Testis (tissue), 3 donors: ENCODE results near the gene ADAMTSL5. TPM values are rescaled to one million over a fixed set of nuclear protein-coding genes. Genes with fewer than 3 reads are reported as not detected.

Experiments
- DNase-seq: peaks from one replicate; pipeline ENCODE4 v3.0.0-alpha.2; 2019
- H3K27ac ChIP-seq, 2 donors: fragments of 200-600 bp; sonication (generic); one replicate each; pipeline ENCODE4 v1.5.1; 2019
- H3K27me3 ChIP-seq: fragments of 200-600 bp; sonication (generic); one replicate; pipeline ENCODE4 v1.5.1; 2019
- H3K36me3 ChIP-seq: fragments of 200-600 bp; sonication (generic); one replicate; pipeline ENCODE4 v1.5.1; 2017; ENCODE audit warnings: low read depth; ENCODE audit errors: missing control alignments
- H3K4me1 ChIP-seq: fragments of 200-600 bp; sonication (generic); one replicate; pipeline ENCODE4 v1.5.1; 2019
- H3K4me3 ChIP-seq, 2 donors: fragments of 200-600 bp; sonication (generic); one replicate each; pipeline ENCODE4 v1.5.1; 2017 to 2019
- H3K9me3 ChIP-seq: fragments of 200-600 bp; sonication (generic); one replicate; pipeline ENCODE4 v1.5.1; 2017
- CTCF ChIP-seq, 3 experiments: fragments of 450-650 bp in 2 of 3; fragments of 200-600 bp in 1 of 3; sonication (generic) in 1 of 3; IDR thresholded peaks; one replicate each; pipeline ENCODE4 v1.5.1; 2016 to 2019; ENCODE audit warnings: antibody characterized with exemption in 3 of 3, mild to moderate bottlenecking in 2 of 3, moderate library complexity in 1 of 3
- POLR2A ChIP-seq: fragments of 450-650 bp; IDR thresholded peaks from one replicate; pipeline ENCODE4 v1.6.1; 2017; ENCODE audit warnings: antibody characterized with exemption, mild to moderate bottlenecking, moderate library complexity
- WGBS, 2 donors: methylation state at CpG; one replicate each; pipeline ENCODE4 v1.1.5; 2018; 5-methylcytosine and 5-hydroxymethylcytosine counted together
- intact Hi-C: fragments of 100-400 bp; cut with DNase I; formaldehyde crosslinking; loops from one replicate; pipeline ENCODE4 v1.15.1; 2023; ENCODE audit warnings: low total_unique reads
- polyA plus RNA-seq: library from polyadenylated mRNA; stranded (reverse); fragments of 350-450 nt; fragmentation: Illumina TruSeq; extraction: RNeasy Lipid Tissue Mini Kit (QIAGEN cat#74804); gene quantifications from one replicate; pipeline ENCODE4 v1.2.3, GENCODE V29; 2014; ENCODE audit warnings: low read depth, low replicate concordance; ENCODE audit not compliant: insufficient read depth
- total RNA-seq, 2 donors: library from RNA; depleted of rRNA; stranded (reverse); fragments of >200 nt; gene quantifications; one replicate each; pipeline ENCODE4 v1.2.3, GENCODE V29; 2016

The ADAMTSL5 gene
- total and polyA plus RNA-seq, 3 donors from 2014 or later: 7.2 to 17.9 (median 10.7) TPM

- H3K27me3 ChIP-seq: no peaks in the 10 kb centered on the region
- intact Hi-C loops: no loop called here
- H3K27ac ChIP-seq: no peak overlapping the region
- no peaks in the 10 kb centered on the region for H3K9me3 ChIP-seq
- no peak for DNase-seq
- H3K4me3 ChIP-seq: peak overlapping the region; percentile 26 to 39
- 41% methylated on average over 58 of the region's 117 CpGs; no CpG with 5 or more reads in 1 of the 2 donors for WGBS, 2 donors
- H3K4me1 ChIP-seq: peaks cover 24% of the 10 kb centered on the region
- no peaks in the 10 kb centered on the region for H3K36me3 ChIP-seq
- TF ChIP-seq CTCF (IDR thresholded peaks at IDR 0.05) (no peak), POLR2A (no peak)
Measured at GRCh38 chr19:1469255-1470054, 43.4 kb downstream of the ADAMTSL5 start.

GRCh38 chr19:1468821-1469254 lies 44.0 kb downstream of the ADAMTSL5 start:
- Histone ChIP-seq H3K27ac (no peak overlapping the region), H3K4me3 (peak overlapping the region in 1 of 2 donors; percentile 9), H3K27me3 (no peaks in the 10 kb centered on the region), H3K9me3 (no peaks in the 10 kb centered on the region), H3K4me1 (peaks cover 24% of the 10 kb centered on the region), H3K36me3 (no peaks in the 10 kb centered on the region)
- no peak for DNase-seq
- TF ChIP-seq POLR2A (no peak), CTCF (IDR thresholded peaks at IDR 0.05) (no peak)
- intact Hi-C loops: no loop called here
- WGBS, 2 donors: 36% methylated on average over 37 of the region's 47 CpGs; no CpG with 5 or more reads in 1 of the 2 donors

- WGBS, 2 donors: 37 to 64% methylated on average over 5 to 48 of the region's 49 CpGs
Measured at GRCh38 chr19:1468274-1468820, 44.5 kb downstream of the ADAMTSL5 start.

GRCh38 chr19:1467490-1468273 lies 45.1 kb downstream of the ADAMTSL5 start:
- intact Hi-C loops: no loop called here
- Histone ChIP-seq H3K27ac (no peak overlapping the region), H3K4me1 (peaks cover 24% of the 10 kb centered on the region), H3K9me3 (no peaks in the 10 kb centered on the region), H3K36me3 (no peaks in the 10 kb centered on the region), H3K27me3 (no peaks in the 10 kb centered on the region), H3K4me3 (peak overlapping the region in 1 of 2 donors; percentile 10)
- TF ChIP-seq POLR2A (no peak), CTCF (IDR thresholded peaks at IDR 0.05) (no peak)
- no peak for DNase-seq
- WGBS, 2 donors: 49 to 61% methylated on average over 23 to 92 of the region's 92 CpGs

More at GRCh38 chr19:1468274-1468820, 44.5 kb downstream of the ADAMTSL5 start:
- TF ChIP-seq POLR2A: no peak
- no peak for TF ChIP-seq CTCF (IDR thresholded peaks at IDR 0.05)
- Histone ChIP-seq H3K9me3 (no peaks in the 10 kb centered on the region), H3K27me3 (no peaks in the 10 kb centered on the region), H3K27ac (no peak overlapping the region), H3K4me1 (peaks cover 24% of the 10 kb centered on the region), H3K36me3 (no peaks in the 10 kb centered on the region), H3K4me3 (peak overlapping the region in 1 of 2 donors; percentile 10)
- no peak for DNase-seq
- intact Hi-C loops: no loop called here
